Liver (tissue), 3 donors: ENCODE measurements around the gene ANGPTL7.

Source experiments
- EGR1 ChIP-seq, 2 donors: IDR thresholded peaks; 2 replicates each; pipeline ENCODE4 v1.6.1; 2016 to 2018; ENCODE audit warnings: antibody characterized with exemption in 2 of 2, low read depth in 2 of 2
- HNF4G ChIP-seq: IDR thresholded peaks from 2 replicates; pipeline ENCODE4 v1.6.1; 2016; ENCODE audit warnings: antibody characterized with exemption
- JUND ChIP-seq, 2 donors: IDR thresholded peaks; 2 replicates each; pipeline ENCODE4 v1.6.1; 2016; ENCODE audit warnings: antibody characterized with exemption in 2 of 2
- RXRA ChIP-seq, 2 donors: IDR thresholded peaks; 2 replicates each; pipeline ENCODE4 v1.6.1; 2017 to 2018; ENCODE audit warnings: antibody characterized with exemption in 2 of 2, mild to moderate bottlenecking in 1 of 2
- SP1 ChIP-seq: IDR thresholded peaks from 2 replicates; pipeline ENCODE4 v1.6.1; 2018; ENCODE audit warnings: antibody characterized with exemption, mild to moderate bottlenecking
- TAF1 ChIP-seq: conservative IDR thresholded peaks from 2 replicates; pipeline ENCODE4 v1.6.1; 2016; ENCODE audit warnings: antibody characterized with exemption, mild to moderate bottlenecking
- YY1 ChIP-seq: IDR thresholded peaks from 2 replicates; pipeline ENCODE4 v1.6.1; 2016; ENCODE audit warnings: antibody characterized with exemption, mild to moderate bottlenecking
- TF ChIP-seq, protein P1 (sequence below): fragments of 150-350 bp; IDR thresholded peaks from 2 replicates; pipeline ENCODE4 v1.5.1; 2017; ENCODE audit warnings: improper control_type of control experiment, low read depth, low read length; ENCODE audit not compliant: missing input control
- TF ChIP-seq, protein P2 (sequence below): IDR thresholded peaks from 2 replicates; pipeline ENCODE4 v1.6.1; 2016; ENCODE audit warnings: antibody characterized with exemption
- TF ChIP-seq, protein P3 (sequence below): IDR thresholded peaks from 2 replicates; pipeline ENCODE4 v1.6.1; 2016; ENCODE audit warnings: antibody characterized with exemption, mild to moderate bottlenecking
- donor health status: healthy.
- donor health status: healthy.

DNA sequence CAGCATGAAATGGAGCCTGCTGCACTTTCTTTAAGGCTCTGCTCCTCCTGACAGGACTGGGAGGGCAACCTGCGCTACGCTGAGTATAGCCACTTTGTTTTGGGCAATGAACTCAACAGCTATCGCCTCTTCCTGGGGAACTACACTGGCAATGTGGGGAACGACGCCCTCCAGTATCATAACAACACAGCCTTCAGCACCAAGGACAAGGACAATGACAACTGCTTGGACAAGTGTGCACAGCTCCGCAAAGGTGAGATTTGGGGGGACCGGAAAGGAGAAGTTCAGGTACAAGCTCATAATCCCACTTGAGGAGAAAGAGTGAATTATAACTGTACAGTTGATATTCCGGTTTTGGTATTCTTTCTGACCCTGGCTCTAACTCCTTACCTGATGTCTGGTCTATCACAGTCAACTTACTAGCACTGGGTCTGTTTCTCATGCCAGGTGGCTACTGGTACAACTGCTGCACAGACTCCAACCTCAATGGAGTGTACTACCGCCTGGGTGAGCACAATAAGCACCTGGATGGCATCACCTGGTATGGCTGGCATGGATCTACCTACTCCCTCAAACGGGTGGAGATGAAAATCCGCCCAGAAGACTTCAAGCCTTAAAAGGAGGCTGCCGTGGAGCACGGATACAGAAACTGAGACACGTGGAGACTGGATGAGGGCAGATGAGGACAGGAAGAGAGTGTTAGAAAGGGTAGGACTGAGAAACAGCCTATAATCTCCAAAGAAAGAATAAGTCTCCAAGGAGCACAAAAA is 5.4 kb downstream of the ANGPTL7 start:
- TF ChIP-seq TAF1 (no peak), YY1 (no peak), JUND (IDR thresholded peaks at IDR 0.05) (no peak), SP1 (no peak), EGR1 (IDR thresholded peaks at IDR 0.05; ENCODE audit: low read depth in 2 of 2) (no peak), RXRA (IDR thresholded peaks at IDR 0.05) (no peak), HNF4G (no peak)
- TF ChIP-seq, protein P1, sequence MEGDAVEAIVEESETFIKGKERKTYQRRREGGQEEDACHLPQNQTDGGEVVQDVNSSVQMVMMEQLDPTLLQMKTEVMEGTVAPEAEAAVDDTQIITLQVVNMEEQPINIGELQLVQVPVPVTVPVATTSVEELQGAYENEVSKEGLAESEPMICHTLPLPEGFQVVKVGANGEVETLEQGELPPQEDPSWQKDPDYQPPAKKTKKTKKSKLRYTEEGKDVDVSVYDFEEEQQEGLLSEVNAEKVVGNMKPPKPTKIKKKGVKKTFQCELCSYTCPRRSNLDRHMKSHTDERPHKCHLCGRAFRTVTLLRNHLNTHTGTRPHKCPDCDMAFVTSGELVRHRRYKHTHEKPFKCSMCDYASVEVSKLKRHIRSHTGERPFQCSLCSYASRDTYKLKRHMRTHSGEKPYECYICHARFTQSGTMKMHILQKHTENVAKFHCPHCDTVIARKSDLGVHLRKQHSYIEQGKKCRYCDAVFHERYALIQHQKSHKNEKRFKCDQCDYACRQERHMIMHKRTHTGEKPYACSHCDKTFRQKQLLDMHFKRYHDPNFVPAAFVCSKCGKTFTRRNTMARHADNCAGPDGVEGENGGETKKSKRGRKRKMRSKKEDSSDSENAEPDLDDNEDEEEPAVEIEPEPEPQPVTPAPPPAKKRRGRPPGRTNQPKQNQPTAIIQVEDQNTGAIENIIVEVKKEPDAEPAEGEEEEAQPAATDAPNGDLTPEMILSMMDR: no peak
- TF ChIP-seq, protein P2, sequence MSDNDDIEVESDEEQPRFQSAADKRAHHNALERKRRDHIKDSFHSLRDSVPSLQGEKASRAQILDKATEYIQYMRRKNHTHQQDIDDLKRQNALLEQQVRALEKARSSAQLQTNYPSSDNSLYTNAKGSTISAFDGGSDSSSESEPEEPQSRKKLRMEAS: no peak
- TF ChIP-seq, protein P3, sequence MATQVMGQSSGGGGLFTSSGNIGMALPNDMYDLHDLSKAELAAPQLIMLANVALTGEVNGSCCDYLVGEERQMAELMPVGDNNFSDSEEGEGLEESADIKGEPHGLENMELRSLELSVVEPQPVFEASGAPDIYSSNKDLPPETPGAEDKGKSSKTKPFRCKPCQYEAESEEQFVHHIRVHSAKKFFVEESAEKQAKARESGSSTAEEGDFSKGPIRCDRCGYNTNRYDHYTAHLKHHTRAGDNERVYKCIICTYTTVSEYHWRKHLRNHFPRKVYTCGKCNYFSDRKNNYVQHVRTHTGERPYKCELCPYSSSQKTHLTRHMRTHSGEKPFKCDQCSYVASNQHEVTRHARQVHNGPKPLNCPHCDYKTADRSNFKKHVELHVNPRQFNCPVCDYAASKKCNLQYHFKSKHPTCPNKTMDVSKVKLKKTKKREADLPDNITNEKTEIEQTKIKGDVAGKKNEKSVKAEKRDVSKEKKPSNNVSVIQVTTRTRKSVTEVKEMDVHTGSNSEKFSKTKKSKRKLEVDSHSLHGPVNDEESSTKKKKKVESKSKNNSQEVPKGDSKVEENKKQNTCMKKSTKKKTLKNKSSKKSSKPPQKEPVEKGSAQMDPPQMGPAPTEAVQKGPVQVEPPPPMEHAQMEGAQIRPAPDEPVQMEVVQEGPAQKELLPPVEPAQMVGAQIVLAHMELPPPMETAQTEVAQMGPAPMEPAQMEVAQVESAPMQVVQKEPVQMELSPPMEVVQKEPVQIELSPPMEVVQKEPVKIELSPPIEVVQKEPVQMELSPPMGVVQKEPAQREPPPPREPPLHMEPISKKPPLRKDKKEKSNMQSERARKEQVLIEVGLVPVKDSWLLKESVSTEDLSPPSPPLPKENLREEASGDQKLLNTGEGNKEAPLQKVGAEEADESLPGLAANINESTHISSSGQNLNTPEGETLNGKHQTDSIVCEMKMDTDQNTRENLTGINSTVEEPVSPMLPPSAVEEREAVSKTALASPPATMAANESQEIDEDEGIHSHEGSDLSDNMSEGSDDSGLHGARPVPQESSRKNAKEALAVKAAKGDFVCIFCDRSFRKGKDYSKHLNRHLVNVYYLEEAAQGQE: peak; percentile 20
